ENCODE data around the gene SMURF1. TPM values are rescaled to one million over a fixed set of nuclear protein-coding genes. Genes with fewer than 3 reads are reported as not detected.

SMURF1 gene
- total RNA-seq, 4 donors from 2014 or later: 23.6 to 35.3 (median 27.8) TPM

DNA sequence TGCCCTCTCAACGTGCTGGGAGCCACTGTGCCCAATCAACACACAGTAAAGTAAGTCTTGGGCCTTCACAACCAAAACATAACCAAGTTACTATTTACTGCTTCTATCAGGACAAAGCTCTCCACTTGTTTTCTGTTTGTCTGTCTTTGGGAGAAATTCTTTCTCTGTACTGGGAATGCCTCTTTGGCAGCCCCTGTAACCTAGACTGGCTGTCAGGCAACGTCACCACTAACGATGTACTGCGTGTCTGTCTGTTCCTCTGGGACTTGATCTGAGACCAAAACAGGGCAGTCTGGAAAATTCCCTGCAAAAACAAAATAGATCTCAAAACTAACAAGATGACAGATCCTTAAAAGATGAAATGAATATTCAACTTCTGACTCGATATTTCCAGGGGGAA, 113.0 kb downstream of the SMURF1 start:
- TF ChIP-seq, protein P1, sequence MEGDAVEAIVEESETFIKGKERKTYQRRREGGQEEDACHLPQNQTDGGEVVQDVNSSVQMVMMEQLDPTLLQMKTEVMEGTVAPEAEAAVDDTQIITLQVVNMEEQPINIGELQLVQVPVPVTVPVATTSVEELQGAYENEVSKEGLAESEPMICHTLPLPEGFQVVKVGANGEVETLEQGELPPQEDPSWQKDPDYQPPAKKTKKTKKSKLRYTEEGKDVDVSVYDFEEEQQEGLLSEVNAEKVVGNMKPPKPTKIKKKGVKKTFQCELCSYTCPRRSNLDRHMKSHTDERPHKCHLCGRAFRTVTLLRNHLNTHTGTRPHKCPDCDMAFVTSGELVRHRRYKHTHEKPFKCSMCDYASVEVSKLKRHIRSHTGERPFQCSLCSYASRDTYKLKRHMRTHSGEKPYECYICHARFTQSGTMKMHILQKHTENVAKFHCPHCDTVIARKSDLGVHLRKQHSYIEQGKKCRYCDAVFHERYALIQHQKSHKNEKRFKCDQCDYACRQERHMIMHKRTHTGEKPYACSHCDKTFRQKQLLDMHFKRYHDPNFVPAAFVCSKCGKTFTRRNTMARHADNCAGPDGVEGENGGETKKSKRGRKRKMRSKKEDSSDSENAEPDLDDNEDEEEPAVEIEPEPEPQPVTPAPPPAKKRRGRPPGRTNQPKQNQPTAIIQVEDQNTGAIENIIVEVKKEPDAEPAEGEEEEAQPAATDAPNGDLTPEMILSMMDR (IDR thresholded peaks at IDR 0.05): no peak
- ATAC-seq (ENCODE audit: low FRiP score) (no peak), DNase-seq (ENCODE audit: low spot score) (no peak)

DNA sequence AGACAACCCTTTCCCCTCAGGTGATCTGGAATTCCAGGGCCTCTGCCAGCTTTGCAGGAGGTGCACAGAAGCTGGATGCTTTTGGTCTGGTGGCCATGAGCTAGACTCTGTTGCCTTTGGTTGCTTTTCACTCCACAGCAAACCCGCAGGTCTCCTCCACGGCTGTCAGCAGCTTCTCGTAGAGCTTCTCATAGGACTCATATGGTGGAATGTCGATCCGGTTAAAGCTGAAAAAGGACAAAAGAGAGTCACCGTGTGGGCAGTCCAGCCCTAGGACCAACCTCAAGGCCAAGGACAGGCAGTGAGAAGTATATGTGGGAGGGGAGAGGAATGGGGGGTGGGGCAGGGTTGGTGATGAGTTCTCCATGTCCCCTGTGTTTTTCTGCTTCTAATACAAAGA, 113.5 kb downstream of the SMURF1 start:
- DNase-seq (ENCODE audit: low spot score): no peak
- TF ChIP-seq, protein P1 (IDR thresholded peaks at IDR 0.05): no peak
- ATAC-seq (ENCODE audit: low FRiP score): no peak

DNA sequence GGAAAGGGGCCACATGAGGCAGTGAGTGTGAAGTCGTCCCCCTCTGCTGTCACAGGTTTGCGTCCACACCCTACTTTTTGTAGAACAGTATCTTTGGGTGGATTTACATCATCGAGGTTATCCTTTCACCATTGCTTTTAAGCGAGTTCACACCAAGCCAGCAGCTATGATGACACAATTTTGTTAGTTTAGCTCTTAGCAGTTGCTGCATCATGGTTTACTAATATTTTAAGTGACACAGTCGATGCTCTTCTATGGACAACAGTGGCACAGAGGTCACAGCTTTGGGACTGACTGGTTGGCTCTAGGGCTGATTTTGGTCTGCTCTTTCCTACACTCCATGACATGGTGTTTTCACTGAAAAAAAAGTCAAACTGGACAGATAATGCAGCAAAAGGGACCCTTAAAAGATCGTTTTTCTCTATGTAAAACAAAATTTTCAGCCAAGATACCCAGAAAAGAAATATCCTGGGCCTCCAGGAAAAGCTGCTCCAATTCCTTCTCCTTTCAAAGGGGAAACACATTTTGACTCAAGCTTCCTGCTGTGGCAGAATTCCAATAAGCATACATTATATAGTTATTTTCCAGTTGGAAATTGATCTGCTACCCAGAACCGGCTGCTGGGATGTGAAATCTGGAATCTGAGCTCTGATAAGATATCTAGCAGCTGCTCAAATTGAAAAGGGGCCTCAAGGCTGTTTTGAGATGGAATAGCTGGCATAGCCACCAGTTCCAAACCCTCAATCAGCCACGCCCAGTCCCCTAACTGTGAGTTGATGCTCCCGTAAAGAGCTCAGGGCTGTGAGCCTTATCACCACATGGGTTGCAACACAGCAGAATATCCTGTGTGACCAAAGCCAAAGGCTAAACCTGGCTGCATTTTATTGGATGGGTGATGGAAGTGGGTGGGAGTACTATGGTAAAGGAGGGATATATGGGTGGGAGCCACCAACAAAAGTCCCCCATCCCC, 114.2 kb downstream of the SMURF1 start:
- ATAC-seq (ENCODE audit: low FRiP score): no peak
- TF ChIP-seq, protein P1 (IDR thresholded peaks at IDR 0.05): no peak
- DNase-seq (ENCODE audit: low spot score): no peak

DNA sequence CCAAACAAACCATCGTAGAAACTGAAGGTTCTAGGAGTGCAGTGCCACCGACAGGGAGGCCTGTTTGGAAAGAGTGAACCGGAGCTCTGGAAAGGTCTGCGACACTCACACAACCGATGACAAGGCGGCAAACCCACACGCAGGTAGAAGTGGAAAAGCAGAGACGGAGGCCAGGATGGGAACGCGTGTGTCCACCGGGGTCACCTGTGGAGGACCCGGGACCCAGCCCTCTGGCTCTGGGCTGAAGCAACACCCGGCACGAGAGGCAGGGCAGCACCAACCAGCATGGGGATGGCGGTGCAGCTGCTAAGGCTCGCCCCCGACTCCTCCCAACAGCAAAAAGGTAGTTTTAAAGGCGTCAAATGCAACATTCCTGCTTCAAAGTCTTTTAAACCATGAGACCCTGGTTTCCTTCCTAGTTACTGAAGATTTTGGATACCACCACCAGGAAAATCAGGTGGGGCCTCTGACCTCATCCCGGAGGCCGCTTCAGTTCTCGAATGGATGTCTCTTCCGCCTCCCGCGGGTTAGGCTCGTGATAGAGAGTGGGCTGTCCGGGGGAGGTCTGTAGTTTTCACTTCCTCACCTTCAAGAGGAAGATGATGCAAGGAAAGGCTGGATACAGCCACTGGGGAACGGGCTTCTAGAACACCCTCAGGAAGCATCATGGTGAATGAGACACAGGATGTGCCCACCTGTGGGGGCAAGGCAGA, 115.5 kb downstream of the SMURF1 start:
- TF ChIP-seq, protein P1 (IDR thresholded peaks at IDR 0.05): no peak
- ATAC-seq (ENCODE audit: low FRiP score) (no peak), DNase-seq (ENCODE audit: low spot score) (no peak)

DNA sequence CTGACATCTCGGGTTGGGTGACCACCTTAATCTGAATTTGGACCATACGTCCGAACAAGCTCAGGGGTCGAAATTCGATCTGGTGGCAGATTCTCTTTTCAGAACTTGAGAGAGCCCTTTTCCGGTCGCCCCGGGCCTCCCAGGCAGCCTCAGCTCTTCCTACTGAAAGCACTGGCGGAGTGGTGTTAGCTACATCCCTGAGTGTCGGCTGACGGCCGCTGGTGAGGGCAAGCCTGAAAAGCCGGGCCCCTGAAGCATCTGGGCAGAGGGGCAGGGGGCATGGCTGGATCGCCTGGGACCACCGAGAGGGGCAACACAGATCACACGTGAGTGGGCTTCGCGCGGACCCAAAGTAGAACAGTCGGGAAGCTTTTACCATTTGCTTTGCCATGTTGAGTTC, 116.1 kb downstream of the SMURF1 start:
- TF ChIP-seq, protein P1 (IDR thresholded peaks at IDR 0.05): no peak
- ATAC-seq (ENCODE audit: low FRiP score): no peak
- DNase-seq (ENCODE audit: low spot score): no peak

DNA sequence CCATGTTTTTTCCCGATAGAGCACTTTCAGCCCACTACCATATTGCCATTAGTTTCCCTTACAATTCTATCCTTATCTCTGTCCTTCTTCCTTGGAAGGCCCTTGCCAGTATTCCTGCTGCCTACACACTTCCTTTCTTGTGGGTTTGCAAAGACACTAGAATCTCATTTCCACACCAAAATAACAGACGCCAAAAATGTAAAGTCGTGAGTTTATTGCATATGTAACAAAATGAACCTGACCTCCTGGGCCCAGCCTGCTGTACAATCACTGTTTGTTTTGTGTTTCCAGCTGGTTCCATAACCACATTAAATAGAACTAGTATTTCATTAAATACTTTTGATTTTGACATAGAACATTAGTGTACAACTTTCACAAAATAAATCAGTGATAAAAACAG, 116.7 kb downstream of the SMURF1 start:
- ATAC-seq (ENCODE audit: low FRiP score): no peak
- DNase-seq (ENCODE audit: low spot score): no peak
- TF ChIP-seq, protein P1 (IDR thresholded peaks at IDR 0.05): no peak

Data from omental fat pad (tissue), 4 donors.